Dermis blood vessel endothelial cell (primary cell): ENCODE data around the gene STYXL1. TPM values are rescaled to one million over a fixed set of nuclear protein-coding genes. Genes with fewer than 3 reads are reported as not detected.

Experiments used
- DNase-seq: peaks from one replicate; pipeline ENCODE4 v3.0.0; 2010
- total RNA-seq: library from RNA; depleted of rRNA; stranded (reverse); fragments of >200 nt; gene quantifications from 2 replicates; pipeline ENCODE4 v1.2.3, GENCODE V29; 2014

STYXL1 gene
- total RNA-seq, 1 donor from 2014 or later, result 38.3 TPM

DNA sequence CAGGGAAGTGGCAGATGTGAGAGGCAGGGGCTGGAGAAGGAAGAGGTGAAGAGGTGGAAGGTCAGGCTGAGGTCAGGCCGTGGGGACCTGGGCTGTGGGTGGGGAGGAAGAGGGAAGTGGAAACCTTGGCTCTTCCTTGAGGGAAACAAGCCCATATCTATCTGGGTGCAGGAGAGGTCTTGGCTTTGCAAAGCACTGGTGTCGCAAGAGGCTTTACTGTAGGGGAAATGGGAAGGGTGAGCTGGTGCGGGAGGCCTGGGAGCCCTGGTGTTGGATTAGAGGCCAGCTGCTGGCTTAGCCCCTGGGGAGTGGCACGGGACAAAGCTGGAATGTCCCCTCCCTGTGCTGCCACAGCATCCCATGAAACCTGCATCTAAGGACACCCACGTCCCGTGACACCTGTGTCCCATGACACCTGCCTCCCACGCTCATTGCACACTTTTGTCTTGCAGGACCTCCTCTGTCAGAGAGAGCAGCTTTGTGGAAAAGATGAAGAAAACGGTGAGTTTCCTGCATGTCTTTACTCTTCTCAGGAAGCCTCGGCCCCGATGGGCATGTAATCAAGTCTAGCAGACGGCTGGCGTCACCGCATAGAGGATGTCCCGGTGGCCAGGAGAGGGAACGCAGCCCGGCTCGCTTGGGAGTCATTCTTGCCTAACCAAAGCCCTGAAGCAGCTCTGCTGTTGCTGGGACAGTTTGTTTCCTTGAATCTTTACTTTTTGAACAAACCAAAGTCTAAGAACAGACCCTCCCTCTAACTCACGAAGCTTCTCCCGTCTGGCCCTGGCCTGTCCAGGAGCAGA, 75.6 kb downstream of the STYXL1 start:
- DNase-seq, result no peak

DNA sequence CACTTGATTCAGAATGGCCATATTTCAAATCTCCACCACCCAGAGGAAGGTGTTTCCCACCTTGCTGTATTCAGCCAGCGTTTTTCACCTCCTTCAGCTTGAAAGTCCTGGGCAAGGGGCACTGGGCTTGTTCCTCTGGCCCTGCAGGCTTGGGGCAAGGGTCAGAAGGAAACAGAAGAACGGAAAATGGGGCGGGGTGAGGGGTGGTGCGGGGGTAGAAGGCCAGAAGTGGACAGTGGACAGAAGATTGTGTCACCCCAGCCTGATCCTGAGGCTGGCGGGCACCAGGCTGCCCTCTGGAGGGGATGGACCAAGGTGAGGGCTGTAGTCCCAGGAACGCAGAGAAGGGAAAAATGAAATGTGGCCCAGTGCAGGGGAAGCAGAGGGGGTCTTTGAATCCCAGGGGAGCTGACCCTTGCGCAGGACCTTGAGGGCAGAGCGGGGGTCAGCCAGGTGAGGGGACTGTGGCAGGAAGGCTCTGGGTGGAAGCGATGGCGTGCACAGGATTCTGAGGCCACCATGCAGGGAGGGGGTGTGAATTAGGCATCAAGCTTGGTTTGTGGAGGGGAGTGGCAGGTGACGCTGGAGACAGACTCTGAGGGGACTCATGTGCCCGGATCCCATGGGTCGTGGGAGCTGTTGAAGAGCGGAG, 76.4 kb downstream of the STYXL1 start:
- DNase-seq, result no peak

DNA sequence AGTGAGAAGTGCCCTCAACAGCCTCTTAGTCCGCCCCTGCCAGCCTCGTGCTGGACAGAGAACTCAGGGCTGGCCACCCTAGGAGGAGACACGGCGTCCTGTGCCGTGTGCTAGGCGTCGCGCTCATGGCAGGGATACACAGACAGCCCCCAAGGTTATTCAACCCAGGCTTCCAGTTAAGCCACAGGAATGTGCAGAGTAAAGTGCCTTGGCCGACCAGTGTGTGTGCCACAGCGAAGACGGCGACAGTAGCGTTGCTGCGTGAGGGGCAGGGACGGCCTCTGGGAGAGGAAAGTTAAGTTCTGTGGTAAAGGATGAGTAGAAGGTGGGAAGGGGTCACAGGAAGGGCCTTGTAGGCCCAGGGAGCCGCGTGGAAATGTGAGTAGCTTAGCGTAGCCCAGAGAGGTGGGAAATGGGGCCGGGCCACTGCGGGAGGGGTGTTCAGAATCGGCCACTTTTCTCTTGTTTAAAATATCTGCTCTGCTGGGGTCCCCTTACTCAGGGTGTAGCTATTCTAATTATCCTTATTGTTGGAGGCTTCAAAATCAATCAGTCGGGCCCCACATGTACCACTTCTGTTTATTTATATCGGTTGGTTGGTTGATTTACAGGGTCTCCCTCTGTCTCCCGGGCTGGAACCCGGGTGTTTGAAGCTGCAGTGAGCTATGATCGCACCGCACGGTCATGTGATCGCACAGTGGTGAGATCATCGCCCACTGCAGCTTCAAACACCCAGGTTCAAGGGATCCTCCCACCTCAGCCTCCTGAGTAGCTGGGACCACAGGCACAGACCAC, 77.9 kb downstream of the STYXL1 start:
- no peak for DNase-seq

DNA sequence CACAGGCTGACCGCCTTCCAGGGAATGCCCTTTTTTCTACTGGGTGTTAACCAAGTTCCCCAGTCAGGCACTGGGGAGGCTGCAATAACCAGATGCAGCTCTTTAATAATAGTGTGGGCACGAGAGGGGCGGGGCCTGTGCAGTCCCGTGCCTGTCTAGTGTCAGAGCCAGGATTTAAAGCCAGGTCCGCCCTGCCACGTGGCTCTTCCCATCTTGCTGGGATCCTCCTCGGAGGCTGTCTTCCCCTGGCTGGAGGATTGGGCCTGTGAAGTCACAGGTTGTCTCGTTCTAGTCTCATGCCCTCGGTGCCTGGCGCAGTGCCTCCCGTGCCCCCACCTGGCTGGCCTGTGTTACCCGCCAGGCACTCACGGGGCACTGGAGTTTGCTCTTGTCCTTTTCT, 78.6 kb downstream of the STYXL1 start:
- DNase-seq, result no peak

DNA sequence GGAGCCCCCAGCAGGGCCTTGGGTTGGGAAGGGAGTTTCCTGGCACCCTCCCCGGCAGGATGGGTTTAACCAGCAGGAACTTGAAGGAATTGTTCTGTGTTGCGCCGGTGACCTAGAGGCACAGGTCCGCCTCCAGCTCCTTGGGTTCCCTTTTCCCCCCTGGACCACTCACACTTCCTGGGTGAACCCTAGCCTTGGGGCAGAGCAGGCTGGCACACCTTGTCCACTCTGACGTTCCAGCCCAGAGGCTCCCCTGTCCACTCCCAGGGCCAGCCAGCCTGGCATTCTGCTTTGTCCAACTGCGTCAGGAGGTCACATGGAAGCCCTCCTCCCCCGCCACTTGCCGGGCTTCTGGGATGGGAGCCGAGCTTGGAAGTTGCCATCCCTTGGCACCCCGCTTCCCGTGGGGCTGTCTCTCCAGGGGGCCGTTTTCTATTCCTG, 79.2 kb downstream of the STYXL1 start:
- DNase-seq, result no peak

DNA sequence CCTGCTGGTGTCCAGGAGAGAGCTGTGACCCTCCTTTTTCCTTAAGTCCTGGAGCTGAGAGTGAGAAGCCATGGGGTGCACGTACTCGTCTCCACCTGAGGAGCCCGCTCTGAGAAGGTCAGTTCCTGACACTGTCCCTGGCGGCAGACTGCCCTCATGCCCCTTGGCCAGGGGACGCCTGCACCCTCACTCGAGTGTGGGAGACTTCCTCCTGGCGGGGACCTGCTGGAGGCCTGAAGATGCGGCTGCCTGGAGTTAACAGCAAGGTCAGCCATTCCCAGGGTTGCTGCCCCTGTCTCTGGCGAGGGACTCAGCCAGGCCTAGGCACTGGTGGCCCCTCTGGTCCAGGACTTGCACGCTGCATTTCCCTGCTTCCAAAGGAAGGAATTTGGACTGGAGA, 79.8 kb downstream of the STYXL1 start:
- DNase-seq, result no peak

DNA sequence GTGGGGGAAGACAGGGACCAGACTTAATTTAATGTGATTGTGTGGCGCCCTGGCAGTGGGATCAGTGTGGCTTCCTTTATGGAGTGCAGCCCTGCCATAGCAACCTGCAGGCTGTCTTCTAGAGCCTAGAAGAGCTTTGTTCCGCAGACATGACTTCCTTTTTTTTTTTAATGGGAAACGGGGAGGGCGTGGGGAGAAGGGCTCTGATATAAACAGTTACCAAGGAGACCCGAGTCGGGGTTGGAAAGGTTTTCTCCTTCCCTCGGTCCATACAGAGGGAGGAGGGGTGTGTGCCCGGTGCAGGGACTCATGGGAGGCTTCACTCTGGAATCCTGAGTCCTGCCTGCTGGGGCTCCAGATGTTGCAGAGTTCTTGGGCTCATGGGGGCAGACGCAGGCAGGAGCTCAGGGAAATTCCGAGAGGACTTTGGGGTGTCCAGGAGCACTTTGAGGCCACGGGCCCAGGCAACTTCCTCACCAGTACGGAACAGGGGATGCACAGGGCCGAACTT, 80.3 kb downstream of the STYXL1 start:
- DNase-seq, result peak; percentile 38

DNA sequence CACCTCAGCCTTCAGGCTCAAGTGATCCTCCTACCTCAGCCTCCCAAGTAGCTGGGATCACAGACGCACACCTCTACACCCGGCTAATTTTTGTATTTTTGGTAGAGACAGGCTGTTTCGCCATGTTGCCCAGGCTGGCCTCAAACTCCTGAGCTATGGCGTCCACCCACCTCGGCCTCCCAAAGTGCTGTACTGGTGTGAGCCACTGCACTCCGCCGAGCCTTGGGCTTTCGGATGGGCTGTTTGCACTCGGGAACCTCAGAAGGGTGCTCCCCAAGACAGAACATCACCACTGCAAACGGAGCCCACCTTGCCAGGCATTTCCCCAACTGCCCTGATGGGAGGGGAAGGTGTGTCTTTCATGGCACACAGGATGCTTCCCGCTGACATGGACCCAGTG, 80.7 kb downstream of the STYXL1 start:
- no peak for DNase-seq

DNA sequence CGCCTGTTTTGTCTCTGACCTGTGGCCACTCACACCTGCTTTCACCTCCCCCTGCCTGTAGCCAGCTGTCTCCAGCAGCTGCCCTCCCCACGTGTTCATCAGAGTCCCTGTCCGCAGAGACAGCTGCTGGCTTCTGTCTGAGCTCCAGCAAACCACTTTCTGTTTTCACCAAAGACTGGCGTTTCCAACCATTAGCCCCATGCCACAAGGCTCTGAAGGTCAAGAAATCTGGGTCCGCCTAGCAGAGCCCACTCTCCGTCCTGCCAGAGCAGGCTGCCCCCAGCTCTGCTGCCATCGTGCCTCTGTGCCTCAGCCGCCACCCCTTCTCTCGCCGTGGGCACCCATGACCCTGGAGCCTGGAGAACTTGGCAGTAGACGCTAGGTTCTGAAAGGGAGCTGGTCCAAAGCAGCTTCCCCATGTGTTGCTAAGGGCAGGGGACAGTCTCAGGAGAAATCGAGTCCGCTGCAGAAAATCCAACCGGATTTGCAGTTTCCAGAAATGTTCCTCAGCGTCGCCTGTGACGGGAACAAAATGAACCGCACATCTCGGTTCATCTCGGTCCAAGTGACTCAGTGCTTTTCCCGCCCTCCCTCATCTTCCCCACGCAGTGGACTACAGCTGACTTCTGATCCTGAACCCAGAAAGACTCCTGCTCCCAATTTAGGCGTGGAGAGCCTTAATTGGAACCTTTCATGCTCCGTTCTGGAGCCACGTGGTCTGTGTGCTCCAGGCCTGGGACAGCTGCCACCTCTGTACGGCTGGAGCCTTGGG, 81.4 kb downstream of the STYXL1 start:
- no peak for DNase-seq

DNA sequence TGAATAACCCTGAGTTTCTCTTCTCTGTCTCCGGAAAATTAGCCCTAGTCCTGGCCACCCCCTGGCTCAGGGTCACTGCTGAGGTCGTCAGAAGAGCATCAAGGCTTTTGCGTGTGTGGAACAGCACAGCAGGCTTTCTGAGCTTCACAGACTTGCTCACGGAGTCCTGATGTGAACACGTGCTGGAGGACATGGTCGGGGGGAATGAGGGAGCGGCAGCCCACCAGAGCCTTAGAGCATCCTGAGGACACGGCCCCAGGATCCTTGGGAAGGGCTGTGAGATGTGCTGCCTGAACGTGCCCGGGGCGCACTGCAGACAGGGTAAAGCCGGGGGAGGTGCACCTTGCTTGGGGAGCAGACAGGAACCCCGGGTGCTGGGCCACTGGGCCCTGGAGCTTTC, 82.2 kb downstream of the STYXL1 start:
- DNase-seq, result no peak

DNA sequence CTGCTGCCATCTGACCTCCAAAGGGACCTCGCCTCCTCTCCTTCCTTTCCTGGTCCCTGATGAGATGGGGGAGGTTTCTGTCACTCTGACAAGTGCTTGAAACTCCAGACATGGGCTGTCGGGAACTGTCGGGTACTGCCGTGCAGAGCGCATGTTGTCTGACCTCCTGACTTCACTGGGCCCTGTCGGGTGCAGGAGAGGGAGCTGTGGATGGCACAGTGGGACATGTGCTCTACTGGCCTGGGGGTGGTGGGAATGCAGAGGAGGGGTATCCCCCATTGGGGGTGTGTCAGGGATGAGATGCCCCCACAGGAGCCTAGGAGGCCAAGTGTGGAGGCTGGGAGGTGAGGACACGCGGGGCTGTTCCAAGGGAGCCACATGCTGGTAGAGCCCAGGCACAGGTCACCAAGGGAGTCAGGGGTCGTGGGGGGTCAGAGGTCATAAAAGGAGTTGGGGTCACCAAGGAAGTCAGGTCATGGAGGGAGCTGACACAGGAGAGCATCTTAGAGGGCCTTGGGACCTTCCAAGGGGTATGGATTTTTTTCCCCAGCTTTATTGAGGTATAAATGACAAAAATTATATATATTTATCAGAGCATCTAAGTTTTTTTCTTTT, 84.3 kb downstream of the STYXL1 start:
- no peak for DNase-seq

DNA sequence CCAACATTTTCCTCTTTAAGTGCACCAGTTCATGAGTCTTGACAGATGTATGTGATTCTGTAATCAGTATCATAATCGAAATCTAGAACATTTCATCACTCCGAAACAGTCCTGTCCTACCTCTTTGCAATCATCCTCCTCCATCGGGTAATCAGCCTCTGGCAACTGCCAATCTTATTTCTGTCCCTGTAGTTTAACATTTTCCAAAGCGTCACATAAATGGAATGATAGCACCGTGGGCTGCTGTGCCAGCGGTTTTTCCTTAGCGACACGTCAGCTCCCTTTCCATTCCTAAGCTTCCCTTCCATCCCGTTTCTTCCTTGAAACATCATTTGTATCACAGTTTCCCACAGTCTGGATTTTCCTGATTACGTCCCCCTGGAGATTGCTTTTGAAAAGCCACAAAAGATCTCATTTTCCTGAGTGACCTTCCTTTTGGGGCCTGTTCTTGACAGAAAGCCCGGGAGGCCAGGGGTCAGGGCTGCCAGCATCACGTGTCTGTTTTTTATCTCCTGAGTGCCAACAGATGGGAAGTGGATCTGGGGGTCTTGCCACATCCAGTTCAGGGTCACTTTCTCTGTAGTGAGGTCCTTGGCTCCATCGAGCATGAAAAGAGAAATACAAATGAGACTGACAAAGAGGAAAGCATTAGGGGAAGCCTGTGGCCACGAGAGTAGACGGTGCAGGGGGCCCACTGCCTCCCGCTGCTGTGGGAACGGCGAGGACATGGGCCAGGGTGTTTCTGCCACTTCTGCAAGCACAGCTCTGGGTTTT, 85.0 kb downstream of the STYXL1 start:
- peak; percentile 49 for DNase-seq

DNA sequence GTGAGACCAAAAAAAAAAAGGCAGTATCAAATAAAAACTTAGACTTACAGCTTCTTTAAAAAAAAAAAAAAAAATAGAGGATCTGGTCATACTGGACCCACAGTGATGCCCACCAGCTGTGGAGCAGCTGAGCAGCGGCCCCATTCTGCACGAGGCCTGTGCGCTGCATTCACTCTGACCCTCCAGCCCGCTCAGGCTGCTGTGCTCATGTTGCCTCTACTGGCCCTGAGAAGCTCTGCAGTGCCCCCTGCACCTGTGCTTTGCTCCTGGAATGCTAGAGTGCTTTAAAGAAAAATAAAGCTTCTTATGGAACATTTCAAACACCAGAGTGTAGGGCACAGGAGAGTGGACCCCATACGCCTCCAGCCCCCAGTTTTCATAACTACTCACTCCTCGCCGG, 86.6 kb downstream of the STYXL1 start:
- no peak for DNase-seq

DNA sequence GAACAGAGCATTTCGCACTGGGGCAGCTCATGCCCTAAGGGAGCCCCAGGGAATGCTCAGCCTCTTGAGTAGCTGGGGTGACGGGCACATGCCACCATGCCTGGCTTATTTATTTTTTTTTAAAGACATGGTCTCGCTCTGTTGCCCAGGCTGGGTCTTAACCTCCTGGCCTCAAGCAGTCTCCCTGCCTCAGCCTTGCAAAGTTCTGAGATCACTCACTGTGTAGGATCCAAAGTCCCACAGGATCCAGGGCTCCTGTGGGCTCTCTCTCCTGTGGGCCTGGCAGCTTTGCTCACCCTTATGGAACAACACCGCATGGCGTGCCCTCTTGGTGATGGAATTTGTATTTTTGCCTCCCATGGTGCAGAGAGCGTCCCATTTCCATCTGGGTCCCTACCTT, 87.4 kb downstream of the STYXL1 start:
- DNase-seq, result no peak

DNA sequence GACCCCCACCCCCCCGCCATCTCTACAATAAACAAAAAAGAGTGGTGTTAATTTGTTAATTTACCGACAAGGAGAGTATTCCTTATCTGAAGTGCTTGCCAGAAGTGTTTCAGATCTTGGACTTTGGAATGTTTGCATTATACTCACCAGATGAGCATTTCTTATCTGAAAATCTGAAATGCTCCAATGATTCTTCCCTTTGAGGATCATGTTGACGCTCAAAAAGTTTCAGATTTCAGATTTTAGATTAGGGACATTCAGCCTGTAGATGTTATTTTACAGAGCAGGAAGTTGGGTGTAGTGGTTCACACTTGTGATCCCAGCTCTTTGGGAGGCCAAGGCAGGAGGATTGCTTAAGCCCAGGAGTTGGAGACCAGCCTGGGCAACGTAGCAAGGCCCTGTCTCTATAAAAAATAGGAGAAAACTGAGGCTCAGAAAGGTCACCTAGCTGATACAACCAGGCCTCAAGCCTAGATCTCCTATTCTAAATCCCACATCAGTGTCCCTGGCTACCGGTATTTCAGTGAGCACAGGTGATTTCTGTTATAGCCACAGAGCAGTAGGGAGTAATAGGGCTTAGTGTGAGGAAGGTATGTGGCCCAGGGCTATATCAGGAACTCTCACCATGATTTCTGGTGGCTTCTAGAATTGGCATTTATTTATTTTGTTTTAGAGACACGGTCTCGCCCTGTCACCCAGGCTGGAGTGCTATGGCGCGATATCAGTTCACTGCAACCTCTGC, 88.8 kb downstream of the STYXL1 start:
- no peak for DNase-seq

DNA sequence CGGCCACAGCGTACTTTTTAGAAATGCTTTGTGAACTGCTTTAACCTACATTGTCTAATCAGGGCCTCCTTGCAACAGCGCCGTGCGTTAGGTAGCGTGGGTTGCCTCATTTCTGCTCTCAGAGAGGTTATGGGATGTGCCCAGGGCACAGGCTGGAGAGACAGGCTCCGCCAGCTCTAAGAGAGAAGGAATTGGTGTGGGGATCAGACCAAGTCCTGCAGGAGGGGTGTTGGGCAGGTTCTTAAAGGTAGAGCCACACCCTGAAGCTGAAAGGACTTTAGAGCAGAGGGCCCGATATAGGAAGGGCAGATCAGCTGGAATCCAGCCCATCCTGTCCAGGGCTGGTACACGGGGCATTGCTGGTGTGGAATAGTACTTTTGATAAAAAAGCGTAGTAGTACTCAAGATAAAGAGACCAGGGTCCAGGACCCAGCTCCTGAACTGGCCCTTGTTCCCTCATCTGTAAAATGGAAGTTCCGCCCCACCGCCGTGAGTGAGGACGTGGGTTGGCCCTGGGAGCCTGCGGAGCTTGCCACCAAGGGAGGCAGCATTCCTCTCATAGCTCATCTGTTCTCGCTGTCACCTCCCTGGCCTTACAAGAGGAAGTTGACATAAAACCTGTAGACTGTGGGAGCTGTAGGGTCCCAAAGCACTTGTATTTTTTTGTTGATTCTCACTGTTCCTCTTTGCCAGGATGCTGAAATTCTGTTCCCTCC, 90.6 kb downstream of the STYXL1 start:
- no peak for DNase-seq

DNA sequence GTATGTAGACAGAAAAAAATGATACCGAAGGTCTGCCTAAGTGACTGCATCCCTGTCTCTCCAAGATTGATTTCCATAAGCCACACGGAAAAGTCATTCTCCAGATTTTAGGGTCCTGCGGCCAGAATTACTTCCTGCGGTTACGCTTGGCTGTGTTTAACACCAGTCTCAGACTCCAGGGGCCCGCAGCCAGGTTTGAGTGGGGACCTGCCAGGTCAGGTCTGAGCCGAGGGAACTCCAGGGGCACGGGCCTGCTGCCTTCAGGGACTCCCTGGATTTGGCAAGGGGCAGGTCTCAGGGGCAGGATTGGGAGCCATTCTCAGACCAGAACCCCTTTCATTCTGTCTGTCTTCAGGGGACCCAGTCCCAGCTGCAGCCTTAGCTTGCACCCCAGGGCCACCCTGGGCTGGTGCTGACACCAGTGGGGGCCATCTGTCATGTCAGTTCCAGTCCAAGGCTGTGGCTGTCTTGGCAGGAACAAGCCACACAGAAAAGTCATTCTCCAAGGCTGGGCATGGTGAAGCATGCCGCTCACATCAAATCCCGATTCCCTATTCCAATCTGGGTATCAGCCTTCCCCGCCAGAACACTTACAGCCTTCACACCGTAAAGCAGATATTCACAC, 92.4 kb downstream of the STYXL1 start:
- DNase-seq, result no peak

DNA sequence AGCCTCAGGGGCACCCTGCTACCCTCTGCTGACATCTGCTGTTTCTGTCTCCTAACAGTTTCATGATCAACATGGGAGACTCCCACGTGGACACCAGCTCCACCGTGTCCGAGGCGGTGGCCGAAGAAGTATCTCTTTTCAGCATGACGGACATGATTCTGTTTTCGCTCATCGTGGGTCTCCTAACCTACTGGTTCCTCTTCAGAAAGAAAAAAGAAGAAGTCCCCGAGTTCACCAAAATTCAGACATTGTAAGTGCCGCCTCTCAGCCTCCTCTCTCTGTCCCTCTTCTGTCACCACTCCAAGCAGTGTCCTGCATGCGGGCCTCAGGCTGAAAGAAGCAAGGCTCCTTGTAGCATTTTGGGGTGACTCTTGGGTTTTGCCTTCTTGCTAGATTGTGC, 93.9 kb downstream of the STYXL1 start:
- DNase-seq, result no peak

DNA sequence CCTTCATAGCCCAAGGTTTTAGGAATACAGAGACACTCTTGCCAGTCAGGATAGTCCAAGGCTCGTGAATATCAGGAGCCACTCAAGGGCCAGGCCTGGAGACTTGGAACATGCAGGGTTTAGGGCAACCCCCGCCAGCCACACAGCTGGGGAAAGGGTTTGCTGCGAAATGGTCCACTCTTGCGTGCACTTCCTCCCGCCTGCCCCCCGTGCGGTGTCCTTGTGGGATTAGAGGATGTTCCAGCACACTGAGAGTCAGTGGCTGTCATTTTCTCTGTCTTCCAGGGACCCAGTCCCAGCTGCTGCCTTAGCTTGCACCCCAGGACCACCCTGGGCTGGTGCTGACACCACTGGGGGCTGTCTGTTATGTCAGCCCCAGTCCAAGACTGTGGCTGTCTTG, 94.4 kb downstream of the STYXL1 start:
- no peak for DNase-seq
